Panc1 (cell line): ENCODE results near the gene PCSK1N. TPM values are rescaled to one million over a fixed set of nuclear protein-coding genes. Genes with fewer than 3 reads are reported as not detected.

ENCODE experiments used
- ATAC-seq: fragments of 200-7000 bp; cut with Tn5 transposase; 2 replicates; pipeline ENCODE4 v1.9.1; 2020; ENCODE audit warnings: mild to moderate bottlenecking, moderate library complexity
- BruUV-seq: library from RNA; stranded (reverse); fragments of 400-500 nt; replicated peaks from 2 replicates; lab custom pipeline; 2021; lab: Mats Ljungman, UMichigan
- CTCF ChIA-PET: fragments of 300-600 bp; sonication (Branson Sonifier 250); formaldehyde crosslinking; loops from one replicate; lab custom pipeline; 2022; ENCODE audit warnings: antibody characterized with exemption; lab: Charles Lee
- POLR2A ChIA-PET: fragments of 300-600 bp; sonication (Branson Sonifier 250); formaldehyde crosslinking; loops from one replicate; lab custom pipeline; 2022; ENCODE audit warnings: antibody characterized with exemption; lab: Charles Lee
- DNase-seq: peaks from one replicate; pipeline ENCODE4 v3.0.0-alpha.2; 2010; ENCODE audit warnings: low read depth, low spot score
- H3K27ac ChIP-seq: 2 replicates; pipeline ENCODE4 v1.5.1; 2011; ENCODE audit warnings: mild to moderate bottlenecking, low read length, inconsistent platforms
- H3K27me3 ChIP-seq: fragments of 200-500 bp; sonication (Bioruptor generic); 2 replicates; pipeline ENCODE4 v1.6.0; 2014; ENCODE audit warnings: low read length, inconsistent platforms; ENCODE audit not compliant: control insufficient read depth, insufficient read depth
- H3K36me3 ChIP-seq: fragments of 200-500 bp; sonication (Bioruptor generic); 2 replicates; pipeline ENCODE4 v1.5.1; 2014; ENCODE audit warnings: inconsistent platforms, mild to moderate bottlenecking, low read length, moderate library complexity; ENCODE audit not compliant: control insufficient read depth, insufficient read depth
- H3K4me1 ChIP-seq: 2 replicates; pipeline ENCODE4 v1.5.1; 2011; ENCODE audit warnings: inconsistent platforms, mild to moderate bottlenecking, low read length, moderate library complexity; ENCODE audit not compliant: control insufficient read depth, insufficient read depth
- H3K4me3 ChIP-seq, 2 experiments: 2 replicates each; pipeline ENCODE4 v1.5.1; 2011 to 2012; ENCODE audit warnings: low read depth in 2 of 2, low read length in 2 of 2, mild to moderate bottlenecking in 2 of 2, inconsistent platforms in 1 of 2, moderate library complexity in 1 of 2
- H3K9me3 ChIP-seq: fragments of 200-500 bp; sonication (Bioruptor generic); 2 replicates; pipeline ENCODE4 v1.5.1; 2014; ENCODE audit warnings: low read depth, mild to moderate bottlenecking, inconsistent platforms, low read length, moderate library complexity; ENCODE audit not compliant: control insufficient read depth, insufficient read depth
- POLR2AphosphoS5 ChIP-seq: IDR thresholded peaks from 2 replicates; pipeline ENCODE4 v1.6.1; 2012; ENCODE audit warnings: mild to moderate bottlenecking, low read depth, low read length, moderate library complexity
- SIN3A ChIP-seq: IDR thresholded peaks from 2 replicates; pipeline ENCODE4 v1.6.1; 2012; ENCODE audit warnings: low read depth, mild to moderate bottlenecking, low read length, moderate library complexity, borderline replicate concordance; ENCODE audit not compliant: insufficient read depth
- TCF7L2 ChIP-seq: IDR thresholded peaks from 2 replicates; pipeline ENCODE4 v1.6.1; 2011; ENCODE audit warnings: mild to moderate bottlenecking, low read depth, low read length, inconsistent platforms
- in situ Hi-C: cut with HindIII; loops from 2 replicates; pipeline ENCODE4 v1.10.0; 2016; ENCODE audit warnings: low sequenced_read_pairs, low pct_unique_long_range_greater_than_20kb
- intact Hi-C: fragments of 100-400 bp; cut with micrococcal nuclease; formaldehyde crosslinking; loops from one replicate; pipeline ENCODE4 v1.10.0; 2022; ENCODE audit not compliant: unreplicated experiment
- total RNA-seq: library from RNA; stranded (reverse); gene quantifications from one replicate; pipeline ENCODE4 v1.2.1, GENCODE V29; 2021; ENCODE audit not compliant: unreplicated experiment
- TF ChIP-seq, protein P1 (sequence below): fragments of 450-650 bp; IDR thresholded peaks from 2 replicates; pipeline ENCODE4 v1.5.1; 2017; ENCODE audit warnings: mild to moderate bottlenecking
- TF ChIP-seq, protein P2 (sequence below), 2 experiments: IDR thresholded peaks; 2 replicates each; pipeline ENCODE4 v1.6.1; 2011 to 2012; ENCODE audit warnings: low read depth in 2 of 2, control low read depth in 1 of 2, low read length in 1 of 2, mild to moderate bottlenecking in 1 of 2, moderate library complexity in 1 of 2; ENCODE audit not compliant: insufficient read depth in 1 of 2

PCSK1N gene
- total RNA-seq, 1 experiment from 2014 or later: 17.8 TPM

- H3K9me3 ChIP-seq: no peaks in the 10 kb centered on the region
- in situ Hi-C loops (no loop called here), intact Hi-C loops (no loop called here)
- TF ChIP-seq SIN3A (no peak), TCF7L2 (no peak), POLR2AphosphoS5 (no peak)
- TF ChIP-seq, protein P1, sequence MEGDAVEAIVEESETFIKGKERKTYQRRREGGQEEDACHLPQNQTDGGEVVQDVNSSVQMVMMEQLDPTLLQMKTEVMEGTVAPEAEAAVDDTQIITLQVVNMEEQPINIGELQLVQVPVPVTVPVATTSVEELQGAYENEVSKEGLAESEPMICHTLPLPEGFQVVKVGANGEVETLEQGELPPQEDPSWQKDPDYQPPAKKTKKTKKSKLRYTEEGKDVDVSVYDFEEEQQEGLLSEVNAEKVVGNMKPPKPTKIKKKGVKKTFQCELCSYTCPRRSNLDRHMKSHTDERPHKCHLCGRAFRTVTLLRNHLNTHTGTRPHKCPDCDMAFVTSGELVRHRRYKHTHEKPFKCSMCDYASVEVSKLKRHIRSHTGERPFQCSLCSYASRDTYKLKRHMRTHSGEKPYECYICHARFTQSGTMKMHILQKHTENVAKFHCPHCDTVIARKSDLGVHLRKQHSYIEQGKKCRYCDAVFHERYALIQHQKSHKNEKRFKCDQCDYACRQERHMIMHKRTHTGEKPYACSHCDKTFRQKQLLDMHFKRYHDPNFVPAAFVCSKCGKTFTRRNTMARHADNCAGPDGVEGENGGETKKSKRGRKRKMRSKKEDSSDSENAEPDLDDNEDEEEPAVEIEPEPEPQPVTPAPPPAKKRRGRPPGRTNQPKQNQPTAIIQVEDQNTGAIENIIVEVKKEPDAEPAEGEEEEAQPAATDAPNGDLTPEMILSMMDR: no peak
- TF ChIP-seq, protein P2, sequence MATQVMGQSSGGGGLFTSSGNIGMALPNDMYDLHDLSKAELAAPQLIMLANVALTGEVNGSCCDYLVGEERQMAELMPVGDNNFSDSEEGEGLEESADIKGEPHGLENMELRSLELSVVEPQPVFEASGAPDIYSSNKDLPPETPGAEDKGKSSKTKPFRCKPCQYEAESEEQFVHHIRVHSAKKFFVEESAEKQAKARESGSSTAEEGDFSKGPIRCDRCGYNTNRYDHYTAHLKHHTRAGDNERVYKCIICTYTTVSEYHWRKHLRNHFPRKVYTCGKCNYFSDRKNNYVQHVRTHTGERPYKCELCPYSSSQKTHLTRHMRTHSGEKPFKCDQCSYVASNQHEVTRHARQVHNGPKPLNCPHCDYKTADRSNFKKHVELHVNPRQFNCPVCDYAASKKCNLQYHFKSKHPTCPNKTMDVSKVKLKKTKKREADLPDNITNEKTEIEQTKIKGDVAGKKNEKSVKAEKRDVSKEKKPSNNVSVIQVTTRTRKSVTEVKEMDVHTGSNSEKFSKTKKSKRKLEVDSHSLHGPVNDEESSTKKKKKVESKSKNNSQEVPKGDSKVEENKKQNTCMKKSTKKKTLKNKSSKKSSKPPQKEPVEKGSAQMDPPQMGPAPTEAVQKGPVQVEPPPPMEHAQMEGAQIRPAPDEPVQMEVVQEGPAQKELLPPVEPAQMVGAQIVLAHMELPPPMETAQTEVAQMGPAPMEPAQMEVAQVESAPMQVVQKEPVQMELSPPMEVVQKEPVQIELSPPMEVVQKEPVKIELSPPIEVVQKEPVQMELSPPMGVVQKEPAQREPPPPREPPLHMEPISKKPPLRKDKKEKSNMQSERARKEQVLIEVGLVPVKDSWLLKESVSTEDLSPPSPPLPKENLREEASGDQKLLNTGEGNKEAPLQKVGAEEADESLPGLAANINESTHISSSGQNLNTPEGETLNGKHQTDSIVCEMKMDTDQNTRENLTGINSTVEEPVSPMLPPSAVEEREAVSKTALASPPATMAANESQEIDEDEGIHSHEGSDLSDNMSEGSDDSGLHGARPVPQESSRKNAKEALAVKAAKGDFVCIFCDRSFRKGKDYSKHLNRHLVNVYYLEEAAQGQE (IDR thresholded peaks at IDR 0.05; ENCODE audit: insufficient read depth in 1 of 2, low read depth in 2 of 2, low read length in 1 of 2): no peak
- H3K36me3 ChIP-seq: no peaks in the 10 kb centered on the region
- no peaks in the 10 kb centered on the region for H3K27me3 ChIP-seq
- no peak within 1 kb of the TSS for H3K27ac ChIP-seq
- ChIA-PET CTCF (no interaction called here), POLR2A (no interaction called here)
- no peak for DNase-seq
- ATAC-seq: no peak
- H3K4me1 ChIP-seq: no peaks in the 10 kb centered on the region
- no TSS peak for BruUV-seq
- no peak within 1 kb of the TSS for H3K4me3 ChIP-seq
Observed at GRCh38 chrX:48786341-48786800, 49.0 kb downstream of the PCSK1N start, which contains the start of gene GATA1. TSS of gene GATA1 (plus strand) at chrX:48786590. CDS start at chrX:48791110, 4,520 bp downstream.

DNA sequence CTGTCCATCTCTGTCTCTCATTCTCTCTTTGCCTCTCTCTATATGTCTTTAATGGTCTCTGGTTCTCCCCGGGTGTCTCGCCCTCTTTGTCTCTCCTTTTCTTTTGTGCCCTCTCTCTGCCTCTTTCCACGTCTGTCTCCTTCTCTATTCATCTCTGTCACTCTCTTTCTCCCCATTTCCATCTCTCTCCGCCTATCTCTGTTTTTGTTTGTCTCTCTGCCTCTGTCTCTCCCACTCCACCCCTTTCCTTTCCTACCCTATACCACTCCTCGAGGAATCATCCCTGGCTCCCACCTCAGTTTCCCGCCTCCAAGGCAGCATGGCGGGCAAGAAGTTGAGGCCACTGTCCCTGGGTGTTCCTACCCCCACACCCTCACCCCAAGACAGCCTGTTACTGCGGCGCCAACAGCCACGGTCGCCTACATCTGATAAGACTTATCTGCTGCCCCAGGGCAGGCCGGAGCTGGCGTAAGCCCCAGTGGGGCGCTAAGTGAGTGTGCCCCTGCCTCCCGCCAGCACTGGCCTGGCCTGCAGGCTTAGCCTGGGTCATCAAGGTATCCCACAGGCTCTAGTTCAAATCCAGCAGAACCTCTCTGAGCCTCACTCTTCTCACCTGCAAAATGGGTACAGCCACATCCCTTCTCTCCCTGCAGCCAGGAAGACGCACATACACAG is 49.7 kb downstream of the PCSK1N start:
- BruUV-seq: no TSS peak
- ChIA-PET CTCF (no interaction called here), POLR2A (no interaction called here)
- H3K4me1 ChIP-seq: no peaks in the 10 kb centered on the region
- in situ Hi-C loops: no loop called here
- H3K36me3 ChIP-seq: no peaks in the 10 kb centered on the region
- H3K27me3 ChIP-seq: no peaks in the 10 kb centered on the region
- H3K27ac ChIP-seq: no peak overlapping the region
- ATAC-seq: no peak
- intact Hi-C loops: no loop called here
- no peak for DNase-seq
- no peak for TF ChIP-seq SIN3A
- TF ChIP-seq, protein P2 (IDR thresholded peaks at IDR 0.05; ENCODE audit: insufficient read depth in 1 of 2, low read depth in 2 of 2, low read length in 1 of 2): no peak
- TF ChIP-seq TCF7L2: no peak
- TF ChIP-seq, protein P1: no peak
- no peak for TF ChIP-seq POLR2AphosphoS5
- no peak overlapping the region for H3K4me3 ChIP-seq
- H3K9me3 ChIP-seq: no peaks in the 10 kb centered on the region
